ENCODE results near the gene KLF7. TPM values are rescaled to one million over a fixed set of nuclear protein-coding genes. Genes with fewer than 3 reads are reported as not detected.

Gene KLF7
- total RNA-seq, 4 donors from 2014 or later: 25.8 to 55.3 (median 37.1) TPM

DNA sequence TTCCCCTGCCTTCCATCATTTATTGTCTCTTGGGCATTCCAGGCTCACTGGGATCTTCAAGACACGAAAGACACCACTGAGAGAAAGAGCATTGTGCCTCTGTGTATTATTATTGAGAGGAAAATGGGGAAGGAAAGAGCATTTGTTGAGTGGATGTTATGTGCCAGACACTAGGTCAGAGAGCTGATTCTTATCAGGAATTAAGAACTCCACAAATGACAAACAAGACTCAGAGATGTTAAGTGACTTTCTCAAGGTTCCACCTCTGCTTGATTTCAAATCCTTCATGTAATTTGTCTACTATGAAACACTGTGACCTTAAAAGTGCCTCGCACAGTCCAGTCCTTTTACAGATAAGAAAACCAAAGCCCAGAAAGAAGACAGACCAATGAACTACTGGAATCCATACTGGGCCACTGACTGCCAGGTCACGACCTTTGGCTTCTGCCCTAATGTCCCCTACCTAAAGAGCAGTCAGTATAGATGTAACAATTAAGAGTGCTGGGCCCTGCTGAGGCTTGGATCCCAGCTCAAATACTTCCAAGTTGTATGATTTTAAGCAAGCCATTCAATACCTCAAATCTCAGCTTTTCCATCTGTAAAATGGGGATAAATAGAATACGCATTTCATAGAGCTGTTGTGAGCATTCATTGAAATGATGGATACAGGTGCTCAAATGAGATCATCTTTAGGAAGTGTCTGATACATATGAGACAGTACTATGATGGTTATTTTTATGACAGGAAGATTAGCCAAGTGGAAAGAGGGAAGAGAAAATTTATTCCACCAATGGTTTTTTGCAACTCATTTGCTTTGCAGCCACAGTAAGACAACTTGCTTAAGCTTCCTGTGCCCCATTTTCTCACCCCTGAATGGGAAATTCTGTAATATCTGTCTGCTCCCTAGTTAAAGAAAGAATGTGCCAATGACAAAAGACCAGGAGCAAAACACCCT is 10.9 kb downstream of the KLF7 start:
- Histone ChIP-seq H3K27ac (peak overlapping the region in 2 of 4 donors; percentile 92 to 100), H3K4me1 (peaks cover 5 to 100% (median 79%) of the 10 kb centered on the region in 4 donors)
- 84 to 89% methylated on average over 4 of the region's 4 CpGs for WGBS, 2 donors

DNA sequence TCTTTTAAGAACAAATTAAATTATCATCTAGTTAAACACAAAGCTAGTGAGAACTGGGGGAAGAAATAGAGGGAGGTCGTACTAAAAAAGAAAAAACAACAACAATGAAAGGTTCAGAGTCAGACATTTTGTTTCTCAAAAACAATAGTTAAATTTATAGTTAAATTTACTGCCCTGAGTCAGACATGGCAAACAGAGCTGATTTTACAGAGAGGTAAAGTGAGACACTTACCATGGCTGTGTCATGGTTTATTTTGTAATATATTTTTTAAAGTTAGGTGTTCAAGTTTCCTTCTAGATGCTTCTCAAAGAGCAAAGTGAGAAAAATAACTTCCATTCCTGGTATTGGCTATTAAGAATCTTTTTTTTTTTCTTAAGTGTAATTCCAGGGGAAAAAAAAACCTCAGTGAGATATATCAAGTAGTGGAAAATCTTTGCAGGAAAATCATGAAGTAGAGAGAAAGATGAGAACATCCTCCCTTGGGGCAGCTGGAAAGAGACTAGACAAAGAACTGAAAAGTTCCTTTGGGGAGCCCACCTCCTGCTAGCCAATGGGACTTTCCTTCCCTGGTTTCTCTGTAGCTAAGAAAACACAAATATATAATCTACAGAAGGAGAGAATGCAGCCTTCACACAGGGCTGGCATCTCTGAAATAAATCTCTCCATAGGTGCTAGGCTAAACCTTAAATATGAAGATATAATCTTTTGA is 12.3 kb downstream of the KLF7 start:
- TF ChIP-seq EP300 (IDR thresholded peaks at IDR 0.05) (no peak), POLR2A (IDR thresholded peaks at IDR 0.05) (no peak)
- TF ChIP-seq, protein P1, sequence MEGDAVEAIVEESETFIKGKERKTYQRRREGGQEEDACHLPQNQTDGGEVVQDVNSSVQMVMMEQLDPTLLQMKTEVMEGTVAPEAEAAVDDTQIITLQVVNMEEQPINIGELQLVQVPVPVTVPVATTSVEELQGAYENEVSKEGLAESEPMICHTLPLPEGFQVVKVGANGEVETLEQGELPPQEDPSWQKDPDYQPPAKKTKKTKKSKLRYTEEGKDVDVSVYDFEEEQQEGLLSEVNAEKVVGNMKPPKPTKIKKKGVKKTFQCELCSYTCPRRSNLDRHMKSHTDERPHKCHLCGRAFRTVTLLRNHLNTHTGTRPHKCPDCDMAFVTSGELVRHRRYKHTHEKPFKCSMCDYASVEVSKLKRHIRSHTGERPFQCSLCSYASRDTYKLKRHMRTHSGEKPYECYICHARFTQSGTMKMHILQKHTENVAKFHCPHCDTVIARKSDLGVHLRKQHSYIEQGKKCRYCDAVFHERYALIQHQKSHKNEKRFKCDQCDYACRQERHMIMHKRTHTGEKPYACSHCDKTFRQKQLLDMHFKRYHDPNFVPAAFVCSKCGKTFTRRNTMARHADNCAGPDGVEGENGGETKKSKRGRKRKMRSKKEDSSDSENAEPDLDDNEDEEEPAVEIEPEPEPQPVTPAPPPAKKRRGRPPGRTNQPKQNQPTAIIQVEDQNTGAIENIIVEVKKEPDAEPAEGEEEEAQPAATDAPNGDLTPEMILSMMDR (IDR thresholded peaks at IDR 0.05): no peak
- H3K9me3 ChIP-seq: no peaks in the 10 kb centered on the region
- DNase-seq (ENCODE audit: low spot score in 2 of 2): no peak
- no peaks in the 10 kb centered on the region for H3K36me3 ChIP-seq
- H3K27me3 ChIP-seq: no peaks in the 10 kb centered on the region
- peaks cover 5 to 100% (median 75%) of the 10 kb centered on the region in 4 donors for H3K4me1 ChIP-seq
- 42 to 43% methylated on average over 1 of the region's 1 CpG for WGBS, 2 donors
- peak overlapping the region in 2 of 4 donors; percentile 75 to 92 for H3K27ac ChIP-seq
- H3K4me3 ChIP-seq: no peak overlapping the region

More for the DNA sequence above, 10.9 kb downstream of the KLF7 start:
- Histone ChIP-seq H3K36me3 (no peaks in the 10 kb centered on the region), H3K27me3 (no peaks in the 10 kb centered on the region), H3K4me3 (no peak overlapping the region), H3K9me3 (no peaks in the 10 kb centered on the region)
- TF ChIP-seq EP300 (IDR thresholded peaks at IDR 0.05) (no peak), POLR2A (IDR thresholded peaks at IDR 0.05) (no peak)
- TF ChIP-seq, protein P1 (IDR thresholded peaks at IDR 0.05): no peak
- no peak for DNase-seq (ENCODE audit: low spot score in 2 of 2)

DNA sequence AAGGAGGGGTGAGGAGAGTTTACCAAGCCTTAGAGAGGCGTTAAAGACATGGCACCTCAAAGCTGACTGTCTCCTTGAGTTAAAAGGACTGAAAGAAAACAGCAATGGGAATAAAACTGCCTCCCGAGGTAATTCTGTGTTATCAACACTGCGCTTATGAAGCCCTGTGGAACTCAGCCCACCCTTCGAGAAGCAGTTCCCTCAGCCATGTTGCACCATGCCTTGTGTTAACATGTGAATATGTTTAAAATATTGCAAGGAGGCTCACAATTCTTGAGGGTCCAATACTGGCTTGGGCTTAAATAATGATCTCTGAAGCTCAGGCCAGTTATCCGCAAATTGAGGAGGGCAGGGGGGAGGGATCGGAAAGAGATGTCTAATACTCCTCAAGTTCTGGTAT is 14.7 kb downstream of the KLF7 start:
- no peak for DNase-seq (ENCODE audit: low spot score in 2 of 2)
- TF ChIP-seq, protein P1 (IDR thresholded peaks at IDR 0.05): no peak
- TF ChIP-seq EP300 (IDR thresholded peaks at IDR 0.05) (no peak), POLR2A (IDR thresholded peaks at IDR 0.05) (no peak)
- H3K4me3 ChIP-seq: no peak overlapping the region
- H3K9me3 ChIP-seq: no peaks in the 10 kb centered on the region
- no peaks in the 10 kb centered on the region for H3K36me3 ChIP-seq
- peak overlapping the region in 2 of 4 donors; percentile 75 to 92 for H3K27ac ChIP-seq
- H3K27me3 ChIP-seq: no peaks in the 10 kb centered on the region
- 66 to 71% methylated on average over 6 of the region's 6 CpGs for WGBS, 2 donors
- H3K4me1 ChIP-seq: peaks cover 5 to 100% (median 68%) of the 10 kb centered on the region in 4 donors

DNA sequence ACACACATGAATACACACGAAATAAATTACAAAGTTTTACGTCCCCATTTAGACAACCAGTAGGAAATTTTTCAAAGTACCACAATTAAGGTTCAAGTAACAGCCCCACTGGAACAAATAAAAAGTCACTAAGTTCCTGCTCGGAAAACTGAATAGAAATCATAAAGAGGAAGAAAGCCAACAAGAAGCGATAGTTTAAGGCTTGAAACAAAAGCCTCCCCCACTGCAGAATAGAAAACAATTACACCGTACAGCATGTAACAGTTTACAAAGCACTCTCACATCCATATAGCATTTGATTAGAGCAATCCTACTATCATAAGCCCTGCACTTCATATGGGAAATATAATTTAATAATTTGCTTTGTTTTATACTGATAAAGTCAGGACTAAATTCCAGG is 15.5 kb downstream of the KLF7 start:
- no peak for DNase-seq (ENCODE audit: low spot score in 2 of 2)
- H3K9me3 ChIP-seq: no peaks in the 10 kb centered on the region
- WGBS, 2 donors: 27 to 40% methylated on average over 5 of the region's 5 CpGs
- H3K4me3 ChIP-seq: no peak overlapping the region
- H3K4me1 ChIP-seq: peaks cover 5 to 100% (median 64%) of the 10 kb centered on the region in 4 donors
- H3K36me3 ChIP-seq: no peaks in the 10 kb centered on the region
- H3K27ac ChIP-seq: peak overlapping the region in 2 of 4 donors; percentile 75 to 92
- no peak for TF ChIP-seq POLR2A (IDR thresholded peaks at IDR 0.05)
- no peak for TF ChIP-seq EP300 (IDR thresholded peaks at IDR 0.05)
- TF ChIP-seq, protein P1 (IDR thresholded peaks at IDR 0.05): no peak
- H3K27me3 ChIP-seq: no peaks in the 10 kb centered on the region
